IPS DF 19.7 (cell line): ENCODE results near the gene LMNB1.
"Not testable (repeated sequence)": the region's sequence is repeated elsewhere in the genome, so short reads cannot be mapped to it uniquely, and the experiment has no call there.

Experiments used
- DNase-seq: peaks from one replicate; pipeline ENCODE4 v3.0.0-alpha.2; 2013; ENCODE audit warnings: low read depth, low spot score

LMNB1 gene

DNA sequence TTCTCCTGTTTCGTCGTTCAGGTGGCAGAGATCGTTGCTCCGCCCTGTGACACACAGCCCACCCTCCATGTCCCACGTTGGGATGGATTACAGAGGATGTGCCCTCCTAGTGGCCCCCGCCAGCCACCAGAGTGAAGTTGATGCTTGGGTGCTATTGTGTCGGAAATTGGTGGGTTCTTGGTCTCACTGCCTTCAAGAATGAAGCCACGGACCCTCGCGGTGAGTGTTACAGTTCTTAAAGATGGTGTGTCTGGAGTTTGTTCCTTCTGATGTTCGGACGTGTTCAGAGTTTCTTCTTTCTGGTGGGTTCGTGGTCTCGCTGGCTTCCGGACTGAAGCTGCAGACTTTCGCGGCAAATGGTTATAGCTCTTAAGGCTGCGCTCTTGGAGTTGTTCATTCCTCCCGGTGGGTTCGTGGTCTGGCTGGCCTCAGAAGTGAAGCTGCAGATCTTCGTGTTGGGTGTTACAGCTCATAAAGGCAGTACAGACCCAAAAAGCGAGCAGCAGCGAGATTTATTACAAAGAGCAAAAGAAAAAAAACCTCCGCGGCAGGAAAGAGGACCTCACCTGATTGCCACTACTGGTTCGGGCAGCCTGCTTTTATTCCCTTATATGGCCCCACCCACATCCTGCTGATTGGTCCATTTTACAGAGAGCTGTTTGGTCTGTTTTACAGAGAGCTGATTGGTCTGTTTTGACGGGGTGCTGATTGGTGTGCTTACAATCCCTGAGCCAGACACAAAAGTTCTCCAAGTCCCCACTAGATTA lies 76.8 kb downstream of the LMNB1 start:
- not testable (repeated sequence) for DNase-seq

DNA sequence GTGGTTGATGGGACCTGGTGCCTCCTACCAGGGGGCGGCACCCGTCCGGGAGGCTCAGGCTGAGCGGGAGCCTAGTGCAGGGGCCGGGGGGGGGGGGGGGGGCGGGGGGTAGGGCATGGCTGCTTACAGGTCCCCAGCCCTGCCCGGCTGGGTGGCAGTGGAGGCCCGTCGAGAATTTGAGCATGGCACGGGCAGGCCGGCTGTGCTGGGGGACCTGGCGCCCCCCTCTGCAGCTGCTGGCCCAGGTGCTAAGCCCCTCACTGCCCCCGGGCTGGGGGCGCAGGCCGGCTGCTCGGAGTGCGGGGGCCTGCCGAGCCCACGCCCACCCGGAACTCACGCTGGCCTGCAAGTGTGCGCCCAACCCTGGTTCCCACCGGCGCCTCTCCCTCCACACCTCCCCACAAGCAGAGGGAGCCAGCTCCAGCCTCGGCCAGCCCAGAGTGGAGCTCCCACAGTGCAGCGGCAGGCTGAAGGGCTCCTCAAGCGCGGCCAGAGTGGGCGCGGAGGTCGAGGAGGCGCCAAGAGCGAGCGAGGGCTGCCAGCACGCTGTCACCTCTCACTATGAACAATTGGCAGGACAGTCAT lies 77.7 kb downstream of the LMNB1 start:
- no peak for DNase-seq

DNA sequence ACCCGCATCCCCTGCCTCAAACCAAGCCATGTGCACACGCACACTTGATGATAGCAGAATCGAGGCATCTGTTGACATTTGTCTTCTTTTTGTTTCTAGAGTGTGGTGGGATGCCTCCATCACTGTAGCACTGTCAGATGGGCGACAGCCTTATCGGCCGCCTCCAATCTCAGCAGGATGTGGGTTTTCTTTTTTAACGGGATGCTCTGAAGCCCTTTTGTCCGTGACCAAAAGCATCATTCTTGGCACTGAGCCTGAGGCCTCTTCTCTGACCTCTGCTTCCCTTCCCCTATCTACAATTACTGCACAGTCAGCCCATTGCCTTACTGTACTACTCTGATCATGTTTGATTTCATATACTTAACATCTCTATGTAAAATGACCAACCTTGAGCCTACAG lies 78.3 kb downstream of the LMNB1 start:
- no peak for DNase-seq

DNA sequence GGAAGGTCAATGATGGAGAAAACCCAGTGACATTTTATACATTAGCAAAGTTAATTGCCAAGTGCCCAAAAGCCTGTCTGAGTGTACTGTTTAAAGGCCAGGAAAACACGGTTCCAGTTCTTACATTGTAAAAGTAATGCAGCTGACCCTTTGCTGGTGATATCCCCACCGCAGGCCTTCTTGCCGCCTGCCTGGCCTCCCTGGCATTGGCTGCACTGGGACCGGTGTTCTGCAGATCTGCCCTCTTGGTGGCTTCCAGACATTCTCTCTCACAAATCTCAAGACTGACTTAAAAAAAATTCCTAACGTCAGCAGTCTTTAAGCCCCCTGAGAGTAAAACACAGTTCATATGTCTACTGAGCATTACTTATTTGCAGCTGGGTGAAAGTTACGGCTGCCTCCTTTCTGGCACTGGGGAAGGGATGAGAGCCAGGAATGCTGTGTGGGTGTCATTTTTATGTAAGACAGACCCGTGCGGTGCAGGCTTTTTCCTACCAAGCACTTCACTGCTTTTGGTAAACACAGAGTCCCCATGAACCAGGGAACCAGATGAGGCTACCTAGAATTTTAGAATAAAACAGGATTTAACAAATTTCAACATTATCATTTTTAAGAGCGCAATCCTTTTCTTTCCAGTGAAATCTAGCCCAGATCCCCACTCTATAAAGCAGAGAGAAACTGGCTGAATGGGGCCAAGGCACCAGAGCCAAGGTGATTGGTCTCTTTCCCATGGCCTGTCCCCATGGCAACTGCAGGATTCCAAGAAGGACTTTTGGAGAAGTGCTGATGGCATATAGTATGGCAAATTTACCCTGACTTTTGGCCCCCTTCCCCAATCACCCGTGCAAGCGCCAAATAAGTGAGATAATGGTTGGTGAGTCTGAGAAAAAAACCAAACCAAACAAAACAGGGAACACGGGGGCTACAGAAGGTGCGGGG lies 80.8 kb downstream of the LMNB1 start:
- no peak for DNase-seq

DNA sequence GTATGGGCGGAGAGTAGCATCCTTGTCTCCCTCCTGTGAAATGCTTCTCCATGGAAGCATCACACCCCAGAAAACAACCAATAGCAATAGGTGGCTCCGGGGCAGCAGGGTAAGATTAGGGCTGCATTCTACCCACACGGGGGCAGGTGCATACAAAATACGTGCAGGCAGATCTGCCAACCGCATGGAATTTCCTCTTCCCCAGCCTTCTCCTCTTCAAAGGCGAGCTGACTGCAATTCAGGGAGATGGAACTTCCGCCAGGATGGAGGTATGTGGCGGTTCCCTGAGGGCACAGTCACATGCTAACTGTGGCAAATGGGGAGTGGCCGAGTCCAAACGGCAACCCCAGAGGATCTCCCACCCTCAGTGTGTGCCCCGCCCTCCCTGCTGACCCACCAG lies 81.5 kb downstream of the LMNB1 start:
- DNase-seq, result peak; percentile 90

DNA sequence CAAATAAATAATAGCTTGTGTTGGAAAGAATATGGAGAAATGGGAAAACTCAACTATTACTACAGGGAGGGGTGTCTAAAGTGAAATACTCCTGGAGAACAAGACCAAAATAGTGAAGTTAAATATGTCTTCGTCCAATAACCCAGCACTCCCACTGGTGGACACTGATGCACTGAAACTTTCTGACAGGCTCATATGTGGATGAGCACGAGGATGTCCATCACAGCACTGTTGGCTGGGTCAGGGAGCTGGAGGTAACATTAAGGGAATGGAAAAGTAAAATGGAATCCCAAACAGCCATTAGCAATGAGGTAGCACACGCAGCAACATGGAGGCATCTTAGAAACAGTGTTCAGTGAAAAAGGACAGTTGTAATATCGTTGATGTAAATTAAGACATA lies 86.5 kb downstream of the LMNB1 start:
- no peak for DNase-seq

DNA sequence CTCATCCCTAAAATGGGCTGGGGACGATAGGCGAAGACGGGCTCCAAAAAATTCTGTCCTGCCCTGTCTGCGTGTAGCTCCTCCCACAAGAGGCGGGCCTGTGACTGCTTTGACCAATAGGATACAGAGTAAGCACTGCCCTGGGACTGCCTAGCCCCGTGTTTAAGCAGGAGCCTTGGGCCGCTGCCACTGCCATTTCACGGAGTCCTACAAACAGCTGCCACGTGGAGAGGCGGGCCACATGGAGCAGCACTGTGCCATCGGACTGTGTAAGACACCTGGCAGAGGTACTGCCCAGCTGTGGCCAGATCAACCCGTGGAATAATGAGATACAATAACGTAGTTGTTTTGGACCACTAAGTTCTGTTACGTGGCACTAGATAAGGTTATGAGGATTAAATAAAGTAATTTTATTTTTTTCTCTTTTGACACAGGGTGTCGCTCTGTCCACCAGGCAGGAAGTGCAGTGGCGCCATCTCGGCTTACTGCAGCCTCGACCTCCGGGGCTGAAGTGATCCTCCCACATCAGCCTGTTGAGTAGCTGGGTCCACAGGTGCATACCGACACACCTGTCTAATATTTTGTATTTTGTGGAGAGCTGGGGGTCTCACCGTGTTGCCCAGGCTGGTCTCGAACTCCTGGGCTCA lies 87.2 kb downstream of the LMNB1 start:
- DNase-seq, result no peak

DNA sequence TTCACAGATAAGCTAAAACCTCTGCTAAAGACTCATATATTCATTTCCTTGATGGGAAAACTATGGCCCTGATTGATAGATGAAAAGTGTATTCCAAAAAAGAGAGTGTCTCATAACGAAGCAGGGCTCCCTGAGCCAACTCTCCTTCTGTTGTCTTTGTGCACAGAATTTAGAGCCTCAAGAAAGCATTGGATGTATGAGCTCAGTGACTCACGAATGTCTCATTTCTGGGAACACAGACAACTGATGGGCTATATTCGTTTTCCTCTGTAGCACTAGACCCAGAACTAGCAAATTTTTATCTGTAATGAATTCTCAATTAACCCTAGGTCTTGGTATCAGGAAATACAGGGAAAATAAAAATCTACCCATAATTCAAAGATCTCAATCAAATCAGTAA lies 88.4 kb downstream of the LMNB1 start:
- DNase-seq, result no peak

DNA sequence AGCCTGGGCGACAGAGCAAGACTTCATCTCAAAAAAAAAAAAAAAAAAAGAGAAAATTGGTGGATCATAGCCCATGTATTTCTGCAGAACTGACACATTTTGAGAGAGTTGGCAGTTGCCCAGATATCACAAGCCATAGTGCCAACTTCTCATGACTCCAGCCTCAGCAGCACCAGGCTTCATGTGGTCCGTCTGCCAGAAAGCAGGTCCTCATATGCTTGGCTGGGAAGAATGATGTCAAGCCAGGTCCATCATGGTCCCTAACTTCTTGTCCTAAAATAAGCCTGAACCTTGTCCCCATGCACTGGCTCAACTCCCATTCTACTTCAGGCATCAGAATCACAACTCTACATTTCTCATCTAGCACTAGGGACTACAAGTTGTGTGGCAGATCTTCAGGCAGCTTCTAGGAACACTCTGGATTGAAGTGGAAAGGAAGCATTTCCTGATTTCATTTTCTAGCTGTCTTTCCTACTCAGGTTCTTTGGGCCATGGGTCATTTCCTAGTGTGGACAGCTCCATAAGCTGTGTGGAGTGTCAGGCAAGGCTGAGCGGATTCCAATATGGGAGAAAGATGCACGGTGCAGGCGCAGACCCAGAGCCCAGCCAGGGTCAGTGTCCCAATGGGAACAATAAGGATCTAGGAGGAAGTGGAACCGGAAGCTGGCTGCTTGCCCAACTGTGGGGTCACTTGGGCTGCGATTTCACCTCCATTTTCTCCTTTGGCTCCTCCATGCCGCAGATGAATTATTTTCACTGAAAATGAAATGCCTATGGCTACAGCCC lies 90.1 kb downstream of the LMNB1 start:
- DNase-seq, result no peak

DNA sequence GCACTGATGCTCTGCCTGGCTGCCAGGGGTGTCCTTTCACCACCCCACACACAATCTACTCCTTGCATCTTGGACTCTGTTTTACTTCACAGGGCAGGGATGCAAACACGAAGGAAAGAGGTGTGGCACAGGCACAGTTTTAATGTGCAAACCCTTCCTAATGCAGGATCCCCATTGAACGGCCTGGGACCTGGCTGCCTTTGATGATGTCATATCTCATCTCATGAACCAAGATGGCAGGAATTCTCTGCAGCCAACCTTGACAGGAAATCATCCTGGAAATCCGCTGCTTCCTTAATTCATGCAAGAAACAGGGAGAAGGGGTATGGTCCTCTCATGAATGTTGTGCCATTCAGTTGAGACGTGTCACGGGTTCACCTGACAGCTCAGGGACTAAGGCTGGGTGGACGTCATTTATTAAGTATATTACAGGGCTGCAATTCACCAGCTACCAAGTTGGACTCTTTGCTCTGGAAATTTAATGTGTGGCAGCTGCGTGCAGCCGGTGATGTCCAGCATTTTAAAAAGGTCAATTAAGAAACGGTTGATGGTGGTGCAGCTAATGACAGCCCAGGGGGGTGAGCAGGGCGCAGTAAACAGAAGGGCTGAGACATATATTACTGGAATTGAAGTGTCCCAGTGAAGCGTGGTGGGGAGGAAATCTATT lies 91.5 kb downstream of the LMNB1 start:
- no peak for DNase-seq

DNA sequence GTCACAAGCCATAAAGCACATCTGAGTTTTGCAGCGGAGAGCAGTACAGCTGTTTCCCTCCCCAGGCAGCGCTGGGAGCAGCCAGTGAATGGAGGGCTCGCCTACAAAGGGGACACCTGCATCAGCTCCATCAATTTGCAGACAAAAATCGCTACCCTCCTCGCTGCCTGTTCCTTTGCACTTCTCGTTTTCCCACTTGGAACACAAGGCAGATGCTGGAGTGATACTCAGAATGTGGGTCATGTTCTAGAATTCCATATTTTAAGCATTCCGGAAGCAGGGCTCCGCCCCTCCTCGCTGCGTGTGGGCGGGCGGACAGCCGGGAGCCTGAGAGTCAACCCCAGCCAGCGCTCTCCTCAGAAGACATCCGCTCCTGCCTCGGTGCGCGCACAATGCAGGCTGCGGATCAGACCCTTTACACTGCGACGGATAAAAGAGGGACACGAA lies 92.1 kb downstream of the LMNB1 start:
- no peak for DNase-seq

DNA sequence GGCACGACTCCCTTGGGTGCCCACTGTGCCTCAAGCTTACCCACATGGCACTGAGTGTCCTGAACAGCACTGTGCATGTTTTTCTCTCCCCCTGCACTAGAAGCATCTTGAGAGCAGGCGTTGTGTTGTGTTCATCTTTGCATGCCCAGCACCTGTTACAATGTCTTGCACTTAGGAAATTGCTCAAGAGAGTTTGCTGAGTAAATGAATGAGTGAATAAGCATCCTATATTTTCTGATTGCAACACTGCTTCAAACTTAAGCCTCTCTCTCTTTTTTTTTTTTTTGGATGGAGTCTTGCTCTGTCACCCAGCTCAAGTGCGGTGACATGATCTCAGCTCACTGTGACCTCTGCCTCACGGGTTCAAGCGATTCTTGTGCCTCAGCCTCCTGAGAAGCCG lies 94.5 kb downstream of the LMNB1 start:
- DNase-seq, result no peak

DNA sequence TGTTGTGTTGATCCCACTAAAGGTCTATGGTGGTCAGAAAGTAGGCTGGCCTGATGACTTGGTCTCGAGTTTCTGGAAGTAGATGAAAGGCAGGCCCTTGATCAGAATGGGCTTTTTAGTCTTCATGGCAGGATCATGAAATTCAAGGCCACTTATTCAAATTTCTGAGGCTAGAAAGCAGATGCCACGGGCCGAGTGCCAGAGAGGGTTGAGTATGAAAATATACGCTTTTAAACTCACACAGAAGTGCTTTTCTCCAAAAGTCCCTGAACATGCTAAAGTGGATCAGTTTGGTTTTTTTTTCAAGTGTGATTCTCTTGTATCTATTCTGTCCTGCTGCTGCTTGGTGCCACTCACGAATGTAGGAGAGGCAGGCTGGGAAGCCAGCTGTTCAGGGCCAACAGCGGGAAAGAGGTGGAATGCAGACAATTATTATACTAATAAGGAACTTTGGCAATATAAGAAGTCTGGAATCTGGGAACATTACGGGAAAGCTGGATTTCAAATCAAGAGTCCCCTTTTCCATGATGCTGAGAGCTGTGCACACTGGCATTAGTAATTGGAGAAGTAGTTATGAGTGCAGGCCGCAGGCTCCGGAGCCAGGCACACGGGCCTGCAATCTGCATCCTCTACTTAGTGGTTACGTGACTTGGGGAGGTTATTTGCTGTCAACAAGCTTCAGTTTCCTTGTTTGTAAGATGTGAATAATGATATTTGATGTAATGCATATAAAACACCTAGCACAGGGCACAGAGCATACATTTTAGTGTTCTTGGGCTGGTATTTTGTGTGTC lies 95.8 kb downstream of the LMNB1 start:
- no peak for DNase-seq

DNA sequence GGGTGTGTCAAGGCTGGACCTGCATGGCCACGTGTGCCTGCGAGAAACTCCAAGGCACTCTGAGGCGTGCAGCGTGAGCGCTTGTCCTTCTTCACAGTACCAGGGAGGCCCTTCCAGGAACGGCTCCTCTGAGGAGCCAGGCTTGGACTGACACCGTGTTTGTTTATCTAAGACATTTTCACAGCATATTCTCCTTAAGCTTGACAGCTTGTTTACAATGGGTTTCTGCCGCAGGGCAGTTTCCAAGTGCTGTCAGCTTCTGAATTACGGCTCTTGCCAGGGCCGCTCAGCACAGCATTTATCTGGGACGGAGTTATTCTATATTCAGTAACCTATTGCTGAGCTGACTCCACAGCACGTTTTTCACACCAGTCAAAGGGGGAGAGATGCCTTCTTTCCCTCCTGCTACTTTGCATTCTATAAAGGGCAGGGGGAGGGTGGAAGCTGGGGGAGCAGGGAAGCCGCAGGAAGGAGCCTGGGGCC lies 98.4 kb downstream of the LMNB1 start:
- DNase-seq, result no peak

DNA sequence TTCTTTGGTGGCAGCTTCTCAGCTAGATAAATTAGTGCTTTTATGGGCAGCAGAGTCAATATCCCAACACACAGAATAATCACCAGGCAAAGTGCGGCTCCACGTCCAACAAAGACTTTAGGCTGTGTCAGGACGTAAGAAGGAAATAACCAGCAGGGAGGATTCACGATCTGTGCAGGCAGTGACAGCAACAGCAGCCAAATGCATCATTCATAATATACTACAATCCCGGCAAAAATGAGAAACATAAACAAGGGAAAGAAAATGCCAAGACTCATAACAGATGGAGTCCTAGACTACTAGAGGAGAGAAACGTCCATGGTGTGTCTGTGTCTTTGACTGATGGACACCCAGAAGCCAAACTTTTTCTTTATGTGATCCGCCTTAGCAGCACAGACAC lies 100.7 kb downstream of the LMNB1 start:
- no peak for DNase-seq

DNA sequence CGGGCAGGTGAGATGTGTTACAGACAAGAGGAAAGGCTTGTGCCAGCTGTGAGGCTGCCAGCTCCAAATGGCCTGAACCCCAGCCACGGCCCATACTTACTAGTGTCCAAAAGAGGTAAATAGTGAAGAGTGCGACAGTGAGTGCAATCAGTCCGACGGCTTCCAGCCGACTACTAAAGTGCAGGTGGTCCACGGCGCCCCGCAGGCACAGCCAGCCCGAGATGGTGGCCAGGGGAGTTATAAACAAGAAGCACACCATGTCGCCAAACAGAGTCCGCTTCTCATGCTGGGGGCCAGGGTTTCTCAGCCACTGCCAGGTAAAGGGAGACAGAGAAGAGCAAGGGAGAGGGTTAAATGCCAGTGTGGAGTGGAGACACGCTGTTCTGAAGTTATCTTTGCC lies 101.1 kb downstream of the LMNB1 start:
- DNase-seq, result no peak

DNA sequence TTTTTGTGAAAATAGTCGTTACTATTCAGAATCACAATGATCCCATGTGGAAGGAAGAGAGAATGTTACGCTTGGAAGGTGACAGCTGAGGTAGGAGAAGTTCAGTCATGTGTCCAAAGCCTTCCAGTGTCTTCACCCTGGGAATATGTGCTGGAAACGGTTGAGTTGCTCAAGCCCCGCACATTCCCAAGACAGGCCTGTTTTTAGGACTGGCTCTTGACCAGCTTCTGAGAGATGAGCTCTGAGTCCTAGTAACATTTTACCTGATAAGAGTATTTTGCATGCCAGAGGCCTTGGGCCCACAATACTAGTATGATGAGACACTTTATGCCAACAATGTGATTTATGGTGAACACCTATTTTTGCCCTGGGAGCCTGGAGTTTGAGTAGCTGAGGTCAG lies 101.7 kb downstream of the LMNB1 start:
- DNase-seq, result no peak

DNA sequence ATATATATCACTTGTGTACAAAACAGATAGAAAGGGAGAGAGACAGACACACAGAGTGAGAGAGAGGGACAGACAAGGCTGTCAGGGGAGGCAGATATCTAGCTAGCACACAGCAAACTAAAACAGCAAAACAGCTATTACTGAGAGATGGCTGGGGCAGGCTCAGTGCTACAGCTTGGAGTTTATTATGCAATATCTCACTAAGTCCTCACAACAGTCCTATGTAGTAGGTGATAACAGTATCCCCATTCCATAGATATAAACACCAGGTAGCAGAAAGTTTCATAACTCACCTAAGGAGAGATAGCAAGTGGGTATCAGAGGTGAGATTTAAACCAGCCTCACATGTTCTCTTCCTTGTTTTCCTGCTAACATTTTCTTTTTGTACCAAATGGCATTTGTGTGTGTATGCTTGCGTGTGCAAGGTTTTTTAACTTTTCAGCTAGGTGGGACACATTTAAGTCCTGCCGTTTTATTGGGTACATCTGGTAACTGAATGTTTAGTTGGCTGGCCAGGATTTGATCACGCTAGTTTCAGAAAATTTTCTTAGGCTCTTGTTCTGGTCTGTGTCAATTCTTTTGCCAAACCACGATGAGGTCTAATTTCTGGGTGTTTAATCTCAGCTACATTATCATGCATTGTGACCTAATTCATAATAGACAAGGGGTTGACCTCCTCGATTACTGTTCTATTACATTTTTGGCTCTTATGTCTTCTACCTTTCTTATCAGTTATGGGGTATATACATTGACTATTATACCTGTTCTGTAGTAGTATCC lies 105.1 kb downstream of the LMNB1 start:
- no peak for DNase-seq
